NCI-H774 (cell line): ENCODE measurements around the gene CCT3.
A peak's percentile ranks its signal among the peaks of the same experiment; 100 is the strongest.
"Not testable (repeated sequence)": the region's sequence is repeated elsewhere in the genome, so short reads cannot be mapped to it uniquely, and the experiment has no call there.

Source experiments
- DNase-seq: peaks from one replicate; lab custom pipeline; 2025; lab: John Stamatoyannopoulos, UW

CCT3 gene

GRCh38 chr1:156368889-156369684 is 31.0 kb upstream of the CCT3 start, which contains the start of gene RHBG:
Gene RHBG (plus strand): TSS chr1:156369211. CDS start chr1:156369250, 39 bp downstream.
- peak; percentile 51 for DNase-seq

DNA sequence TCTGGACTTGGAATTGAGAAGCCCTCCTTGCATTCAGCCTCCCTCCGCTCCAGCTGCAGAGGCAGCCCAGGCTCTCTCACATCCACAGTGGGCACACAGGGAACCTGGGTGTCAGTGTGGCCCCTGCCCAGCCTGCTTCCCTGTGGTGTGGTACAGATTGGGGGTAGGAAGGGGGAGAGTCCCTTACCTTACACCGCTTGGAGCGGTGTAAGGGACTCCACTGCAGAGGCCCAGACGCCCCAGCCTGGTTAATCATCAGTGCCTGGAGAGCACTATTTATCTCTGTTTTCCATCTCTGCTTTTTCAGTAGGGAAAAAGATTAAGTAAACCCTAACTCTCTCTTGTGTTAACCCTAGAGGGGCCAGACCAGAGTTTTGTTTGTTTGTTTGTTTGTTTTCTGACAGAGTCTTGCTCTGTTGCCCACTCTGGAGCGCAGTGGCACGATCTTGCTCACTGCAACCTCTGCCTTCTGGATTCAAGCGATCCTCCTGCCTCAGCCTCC is 30.1 kb upstream of the CCT3 start:
- no peak for DNase-seq

DNA sequence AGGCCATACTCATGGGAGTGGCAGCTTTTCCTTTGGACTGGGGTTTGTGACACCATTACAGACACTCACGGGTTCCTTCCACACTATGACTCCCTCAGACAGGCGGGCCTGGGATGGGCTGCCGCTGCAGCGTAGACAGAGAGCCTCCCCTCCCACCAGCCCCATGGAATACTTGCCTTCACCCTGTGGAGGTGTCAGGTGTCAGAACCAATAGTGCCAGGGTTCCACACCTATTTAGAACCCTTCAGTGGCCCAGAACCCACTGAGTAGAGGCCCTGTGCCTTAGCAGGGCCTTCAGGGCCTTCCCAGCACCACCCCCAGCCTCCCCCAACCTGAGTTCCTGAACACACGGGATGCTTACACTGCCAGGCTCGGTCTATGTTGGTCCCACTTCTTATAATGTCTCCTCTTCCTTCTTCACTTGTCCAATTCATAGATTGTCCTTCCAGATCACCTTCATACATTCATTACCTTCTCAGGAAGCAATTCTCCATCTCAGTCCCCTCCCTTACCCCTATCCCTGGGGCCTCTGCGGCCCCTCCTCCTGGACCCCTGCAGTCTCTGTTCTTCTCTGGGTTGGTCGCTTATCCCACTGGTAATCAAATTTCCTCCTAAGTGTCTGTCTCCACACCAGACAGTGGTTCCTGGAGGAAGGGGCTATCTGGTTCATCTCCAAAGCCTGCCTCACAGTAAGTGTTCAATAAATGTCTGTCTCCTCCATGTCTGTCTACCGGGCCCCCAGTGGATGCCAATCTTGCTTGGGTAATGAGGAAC is 29.5 kb upstream of the CCT3 start:
- no peak for DNase-seq

GRCh38 chr1:156366378-156367166 is 28.5 kb upstream of the CCT3 start:
- no peak for DNase-seq

DNA sequence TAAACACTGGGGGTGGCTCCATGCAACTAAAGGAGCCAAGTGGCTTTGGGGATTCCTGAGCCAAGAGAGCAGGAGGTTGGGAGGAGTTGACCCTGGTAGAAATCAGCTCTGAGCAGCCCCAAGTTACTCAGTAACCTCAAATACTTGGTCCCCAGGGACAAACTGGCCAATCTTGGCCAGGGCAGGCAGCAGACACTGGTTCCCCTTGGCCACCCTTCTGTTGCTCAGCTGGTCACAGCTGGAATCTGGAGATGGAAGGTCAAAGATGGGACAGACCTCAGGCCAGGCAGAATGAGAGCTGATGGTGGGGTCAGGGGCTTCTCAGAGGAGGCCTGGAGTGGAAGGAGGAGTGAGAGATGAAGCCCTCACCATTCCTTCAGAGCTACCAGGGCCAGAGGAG is 27.7 kb upstream of the CCT3 start:
- DNase-seq, result no peak

GRCh38 chr1:156360534-156360933 is 22.4 kb upstream of the CCT3 start:
- DNase-seq, result no peak

- no peak for DNase-seq
Observed at GRCh38 chr1:156359973-156360372, 21.9 kb upstream of the CCT3 start.

- DNase-seq, result no peak
Observed at GRCh38 chr1:156359249-156359648, 21.2 kb upstream of the CCT3 start.

DNA sequence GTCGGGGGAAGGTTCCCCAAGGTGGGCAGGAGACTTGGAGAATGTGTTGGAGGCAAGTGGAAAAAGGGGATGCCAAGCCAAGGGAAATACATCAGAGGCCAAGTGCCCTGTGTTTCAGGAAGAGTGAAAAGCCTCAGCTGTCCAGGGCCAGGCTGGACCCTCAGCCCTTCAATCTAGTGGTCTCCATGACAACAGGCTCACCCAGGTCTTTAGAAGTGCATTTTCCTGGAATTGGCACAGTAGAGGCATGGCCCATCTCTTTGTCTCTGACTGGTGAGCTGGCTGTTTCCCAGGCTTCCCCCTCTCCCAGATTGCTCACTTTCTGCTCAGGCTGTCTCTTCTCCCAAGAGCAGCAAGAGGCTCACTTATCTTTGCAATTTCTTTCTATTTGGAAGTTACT is 20.5 kb upstream of the CCT3 start:
- DNase-seq, result no peak

GRCh38 chr1:156357977-156358376 is 19.9 kb upstream of the CCT3 start:
- no peak for DNase-seq

DNA sequence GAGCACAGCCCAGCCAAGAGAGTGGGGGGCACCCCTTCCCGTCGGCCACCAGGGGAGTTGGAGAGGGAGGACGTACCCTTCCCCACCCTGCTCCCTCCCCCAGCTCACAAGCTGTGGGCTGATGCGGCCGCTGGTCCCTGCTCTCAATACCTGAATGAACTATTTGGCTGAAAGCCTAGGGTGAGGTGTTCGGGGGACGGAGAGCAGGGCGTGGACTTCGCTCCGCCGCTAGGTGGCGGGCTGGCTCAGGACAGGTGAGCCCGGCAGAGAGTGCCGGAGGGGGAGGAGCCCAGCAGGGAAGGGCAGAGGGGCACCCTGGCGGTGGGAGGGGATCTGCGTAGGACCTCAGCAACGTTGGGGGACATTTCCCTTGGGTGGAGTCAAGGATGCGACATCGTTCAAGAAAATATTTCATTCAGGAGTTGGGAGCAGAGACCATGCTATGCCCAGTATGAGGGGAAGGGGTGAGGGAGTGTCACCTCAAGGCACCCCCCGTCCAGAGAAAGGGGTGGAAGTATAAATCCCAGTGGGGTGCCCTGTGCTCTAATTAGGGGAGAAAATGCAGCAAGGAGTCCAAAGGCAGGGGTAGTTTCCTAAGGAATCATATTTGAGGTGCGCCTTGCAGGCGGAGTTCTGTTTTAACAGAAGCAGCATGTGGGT is 18.9 kb upstream of the CCT3 start:
- DNase-seq, result peak; percentile 86

DNA sequence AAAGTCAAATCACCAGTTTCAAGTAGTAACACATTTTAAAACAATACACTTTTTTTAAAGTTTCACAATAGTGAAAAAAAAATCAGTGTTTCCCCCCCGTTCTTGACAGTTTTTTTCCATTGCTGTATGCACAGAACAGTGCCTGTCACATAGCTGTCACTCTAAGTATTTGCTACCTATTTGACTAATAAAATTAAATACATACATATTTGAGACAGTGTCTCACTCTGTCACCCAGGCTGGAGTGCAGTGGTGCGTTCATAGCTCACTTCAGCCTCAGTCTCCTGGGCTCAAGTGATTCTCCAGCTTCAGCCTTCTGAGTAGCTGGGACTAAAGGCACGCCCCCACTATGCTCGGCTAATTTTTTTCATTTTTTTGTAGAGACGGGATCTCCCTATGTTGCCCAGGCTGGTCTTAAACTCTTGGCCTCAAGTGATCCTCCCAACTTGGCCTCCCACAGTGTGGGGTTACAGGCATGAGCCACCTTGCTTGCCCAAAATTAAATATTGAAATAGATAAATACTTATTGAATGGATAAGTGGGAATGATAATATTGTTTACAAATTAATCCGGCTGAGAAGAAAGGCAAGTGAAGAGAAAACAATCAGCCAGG is 18.3 kb upstream of the CCT3 start:
- no peak for DNase-seq

GRCh38 chr1:156352481-156352880 is 14.4 kb upstream of the CCT3 start:
- DNase-seq, result not testable (repeated sequence)

DNA sequence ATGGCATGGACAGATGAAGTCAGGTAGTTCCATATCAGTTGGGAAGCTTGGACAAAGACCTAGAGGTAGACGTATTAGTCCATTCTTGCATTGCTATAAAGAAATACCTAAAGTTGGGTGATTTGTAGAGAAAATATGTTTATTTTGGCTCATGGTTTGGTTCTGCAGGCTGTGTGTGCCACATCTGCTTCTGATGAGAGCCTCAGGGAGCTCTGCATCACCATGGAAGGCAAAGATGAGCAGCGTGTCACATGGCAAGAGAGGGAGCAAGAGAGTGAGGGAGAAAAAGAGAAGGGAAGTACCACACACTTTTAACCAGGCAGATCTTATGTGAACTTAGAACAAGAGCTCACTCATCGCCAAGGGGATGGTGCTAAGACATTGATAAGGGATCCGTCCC is 9.2 kb upstream of the CCT3 start:
- no peak for DNase-seq

DNA sequence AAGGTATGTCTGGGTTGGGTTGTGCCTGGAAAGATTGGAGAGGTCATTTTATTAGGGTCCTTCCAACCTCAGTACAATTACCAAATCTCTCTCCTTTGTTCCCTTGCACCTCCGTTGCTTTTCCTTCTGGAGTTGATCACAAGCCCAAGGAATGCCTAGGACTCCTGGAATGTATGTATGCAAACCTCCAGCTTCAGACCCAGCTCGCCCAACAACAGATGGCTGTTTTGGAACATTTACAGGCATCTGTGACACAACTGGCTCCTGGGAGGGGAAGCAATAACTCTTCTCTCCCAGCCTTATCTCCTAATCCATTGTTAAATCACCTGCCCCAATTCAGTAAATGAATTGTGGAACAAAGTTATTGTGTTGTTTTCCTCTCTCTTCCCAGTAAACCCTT is 8.5 kb upstream of the CCT3 start:
- no peak for DNase-seq

GRCh38 chr1:156346035-156346434 is 7.9 kb upstream of the CCT3 start:
- DNase-seq, result not testable (repeated sequence)

GRCh38 chr1:156344409-156344808 is 6.3 kb upstream of the CCT3 start:
- no peak for DNase-seq

GRCh38 chr1:156342166-156342955 is 4.3 kb upstream of the CCT3 start:
- no peak for DNase-seq

DNA sequence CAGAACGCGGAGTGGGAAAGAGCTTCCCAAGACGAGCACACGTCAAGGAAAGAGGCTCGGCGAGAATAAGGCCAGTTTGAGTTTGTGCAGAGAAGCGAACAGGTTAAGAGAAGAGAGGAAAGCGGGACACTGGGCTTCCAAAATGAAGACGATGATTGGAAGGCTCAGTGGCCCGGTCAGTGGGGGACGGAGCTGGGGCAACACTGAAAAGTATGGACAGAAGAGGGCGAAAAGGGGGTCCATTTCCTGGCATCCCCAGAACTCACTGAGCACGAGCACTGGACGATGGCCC is 258 bp downstream of the CCT3 start:
- DNase-seq, result no peak

- no peak for DNase-seq
Observed at GRCh38 chr1:156337052-156337887, 822 bp downstream of the CCT3 start.
